ENCODE results near the gene CAP2. TPM values are rescaled to one million over a fixed set of nuclear protein-coding genes. Genes with fewer than 3 reads are reported as not detected.

CAP2 gene
- total and polyA plus RNA-seq, 10 donors = 0.68 to 2.8 (median 1.8) TPM

DNA sequence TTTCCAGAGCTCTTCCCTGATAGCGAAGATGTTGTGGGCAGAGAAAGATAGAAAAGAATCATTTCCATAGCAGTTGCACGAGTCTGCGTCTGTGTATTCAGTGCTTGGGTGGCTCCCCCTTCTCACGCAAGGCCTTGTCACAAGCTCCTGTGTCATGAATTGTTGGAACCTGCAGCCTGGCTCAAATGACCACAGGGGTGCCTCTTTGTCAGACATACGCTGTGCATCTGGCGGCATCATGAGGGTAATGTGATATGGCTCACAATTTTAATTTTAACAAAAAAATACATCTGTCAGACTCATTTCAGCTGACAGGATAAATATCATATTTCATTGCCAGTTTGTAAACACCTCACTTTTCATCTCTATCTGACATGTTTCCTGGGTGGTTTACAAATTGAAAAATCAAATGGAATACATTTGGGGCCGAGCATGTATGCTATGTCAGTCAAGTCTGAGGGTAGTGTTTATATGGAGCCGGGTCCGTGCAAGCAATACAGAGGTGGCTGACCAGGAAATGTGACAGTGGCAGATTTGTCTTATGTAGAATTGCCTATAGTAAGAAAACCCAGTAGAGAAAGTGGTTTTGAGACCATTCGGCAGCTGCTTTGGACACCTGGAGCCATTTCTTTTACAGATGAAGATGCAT lies 90.9 kb downstream of the CAP2 start:
- 88 to 92% (median 91%) methylated on average over 10 of the region's 10 CpGs for WGBS, 5 donors
- Histone ChIP-seq H3K27ac (no peak overlapping the region), H3K9me3 (no peaks in the 10 kb centered on the region), H3K4me1 (no peaks in the 10 kb centered on the region), H3K4me3 (no peak overlapping the region), H3K27me3 (replicated peaks in 1 of 7) (peaks cover 0 to 4% (median 0%) of the 10 kb centered on the region in 7 donors), H3K36me3 (no peaks in the 10 kb centered on the region)
- TF ChIP-seq POLR2AphosphoS5 (IDR thresholded peaks at IDR 0.05) (no peak), POLR2A (IDR thresholded peaks at IDR 0.05) (no peak)
- TF ChIP-seq, protein P1, sequence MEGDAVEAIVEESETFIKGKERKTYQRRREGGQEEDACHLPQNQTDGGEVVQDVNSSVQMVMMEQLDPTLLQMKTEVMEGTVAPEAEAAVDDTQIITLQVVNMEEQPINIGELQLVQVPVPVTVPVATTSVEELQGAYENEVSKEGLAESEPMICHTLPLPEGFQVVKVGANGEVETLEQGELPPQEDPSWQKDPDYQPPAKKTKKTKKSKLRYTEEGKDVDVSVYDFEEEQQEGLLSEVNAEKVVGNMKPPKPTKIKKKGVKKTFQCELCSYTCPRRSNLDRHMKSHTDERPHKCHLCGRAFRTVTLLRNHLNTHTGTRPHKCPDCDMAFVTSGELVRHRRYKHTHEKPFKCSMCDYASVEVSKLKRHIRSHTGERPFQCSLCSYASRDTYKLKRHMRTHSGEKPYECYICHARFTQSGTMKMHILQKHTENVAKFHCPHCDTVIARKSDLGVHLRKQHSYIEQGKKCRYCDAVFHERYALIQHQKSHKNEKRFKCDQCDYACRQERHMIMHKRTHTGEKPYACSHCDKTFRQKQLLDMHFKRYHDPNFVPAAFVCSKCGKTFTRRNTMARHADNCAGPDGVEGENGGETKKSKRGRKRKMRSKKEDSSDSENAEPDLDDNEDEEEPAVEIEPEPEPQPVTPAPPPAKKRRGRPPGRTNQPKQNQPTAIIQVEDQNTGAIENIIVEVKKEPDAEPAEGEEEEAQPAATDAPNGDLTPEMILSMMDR (IDR thresholded peaks at IDR 0.05 in 8 of 11, conservative IDR thresholded peaks at IDR 0.05 in 3 of 11) = no peak
- DNase-seq = no peak
- intact Hi-C loops (cut with DNase I; ENCODE audit: low total_unique reads) = no loop called here

DNA sequence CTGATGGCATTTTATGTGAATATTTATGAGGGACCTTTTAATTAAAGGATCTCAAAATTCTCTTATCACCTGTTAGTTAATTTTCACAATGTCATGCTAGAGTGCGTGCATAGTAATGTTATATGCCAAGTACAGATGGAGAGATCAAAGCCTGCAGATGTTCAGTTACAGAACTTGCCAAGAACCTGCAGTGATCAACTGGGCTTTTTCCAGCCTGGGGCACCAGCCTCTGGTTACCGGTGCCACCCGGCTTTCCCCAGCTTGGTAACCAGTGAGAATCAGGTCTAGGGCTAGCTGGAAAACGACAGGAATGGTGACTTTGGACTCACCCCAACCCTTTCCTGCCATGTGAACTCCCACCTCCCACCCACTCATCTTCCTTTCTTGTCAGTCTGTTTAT lies 91.8 kb downstream of the CAP2 start:
- H3K27me3 ChIP-seq (replicated peaks in 1 of 7) = peaks cover 0 to 5% (median 0%) of the 10 kb centered on the region in 7 donors
- H3K4me1 ChIP-seq = no peaks in the 10 kb centered on the region
- TF ChIP-seq POLR2AphosphoS5 (IDR thresholded peaks at IDR 0.05) (no peak), POLR2A (IDR thresholded peaks at IDR 0.05) (no peak)
- TF ChIP-seq, protein P1 (IDR thresholded peaks at IDR 0.05 in 8 of 11, conservative IDR thresholded peaks at IDR 0.05 in 3 of 11) = no peak
- no peak overlapping the region for H3K4me3 ChIP-seq
- no peak overlapping the region for H3K27ac ChIP-seq
- no peaks in the 10 kb centered on the region for H3K36me3 ChIP-seq
- intact Hi-C loops (cut with DNase I; ENCODE audit: low total_unique reads) = no loop called here
- WGBS, 5 donors = 72 to 88% (median 84%) methylated on average over 4 of the region's 4 CpGs
- DNase-seq = no peak
- no peaks in the 10 kb centered on the region for H3K9me3 ChIP-seq

DNA sequence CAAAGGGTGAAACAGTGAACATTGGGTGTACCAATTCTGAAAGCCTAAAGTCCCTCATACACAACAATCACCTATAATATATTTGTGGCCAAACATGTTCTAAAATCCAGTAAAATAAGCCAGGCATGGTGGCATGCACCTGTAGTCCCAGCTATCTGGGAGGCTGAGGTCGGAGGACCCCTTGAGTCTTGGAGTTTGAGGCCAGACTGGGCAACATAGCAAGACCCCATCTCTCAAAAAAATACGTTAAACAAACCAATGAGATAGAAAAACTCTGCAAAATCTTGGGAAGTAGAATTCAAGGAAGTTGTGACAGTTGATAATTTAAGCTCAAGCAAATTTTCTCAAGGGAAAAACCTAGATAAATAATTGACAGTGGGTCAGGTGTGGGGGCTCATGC lies 92.6 kb downstream of the CAP2 start:
- 58 to 86% (median 73%) methylated on average over 2 of the region's 2 CpGs for WGBS, 5 donors
- H3K4me1 ChIP-seq = no peaks in the 10 kb centered on the region
- H3K4me3 ChIP-seq = no peak overlapping the region
- no peaks in the 10 kb centered on the region for H3K36me3 ChIP-seq
- no peaks in the 10 kb centered on the region for H3K9me3 ChIP-seq
- TF ChIP-seq, protein P1 (IDR thresholded peaks at IDR 0.05 in 8 of 11, conservative IDR thresholded peaks at IDR 0.05 in 3 of 11) = no peak
- TF ChIP-seq POLR2AphosphoS5 (IDR thresholded peaks at IDR 0.05) = no peak
- TF ChIP-seq POLR2A (IDR thresholded peaks at IDR 0.05) = no peak
- no peak for DNase-seq
- no peak overlapping the region for H3K27ac ChIP-seq
- intact Hi-C loops (cut with DNase I; ENCODE audit: low total_unique reads) = no loop called here
- H3K27me3 ChIP-seq (replicated peaks in 1 of 7) = peaks cover 0 to 11% (median 0%) of the 10 kb centered on the region in 7 donors

DNA sequence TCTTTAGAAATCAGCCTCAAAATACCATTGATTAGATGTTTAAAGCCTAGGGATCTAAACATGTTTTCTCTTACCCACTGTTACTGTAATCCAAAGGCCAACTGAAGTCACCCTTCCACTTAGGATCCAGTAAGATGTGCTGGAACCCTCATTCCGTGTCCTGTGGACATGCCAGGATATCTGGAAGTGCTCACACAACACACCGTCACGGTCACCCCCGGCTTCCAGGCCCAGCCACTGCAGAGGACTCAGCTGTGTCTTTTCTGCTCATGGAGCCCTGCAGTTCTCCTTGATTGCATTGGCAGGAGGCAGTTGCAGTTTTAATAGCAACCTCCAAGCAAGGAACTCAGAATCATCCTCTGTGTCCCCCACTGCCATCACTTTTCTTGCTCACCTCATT lies 93.3 kb downstream of the CAP2 start:
- no peaks in the 10 kb centered on the region for H3K9me3 ChIP-seq
- intact Hi-C loops (cut with DNase I; ENCODE audit: low total_unique reads) = no loop called here
- TF ChIP-seq, protein P1 (IDR thresholded peaks at IDR 0.05 in 8 of 11, conservative IDR thresholded peaks at IDR 0.05 in 3 of 11) = no peak
- H3K27ac ChIP-seq = no peak overlapping the region
- no peak for DNase-seq
- H3K27me3 ChIP-seq (replicated peaks in 1 of 7) = peaks cover 0 to 17% (median 0%) of the 10 kb centered on the region in 7 donors
- no peaks in the 10 kb centered on the region for H3K36me3 ChIP-seq
- H3K4me1 ChIP-seq = no peaks in the 10 kb centered on the region
- 89 to 97% (median 90%) methylated on average over 4 of the region's 4 CpGs for WGBS, 5 donors
- H3K4me3 ChIP-seq = no peak overlapping the region
